Retina (tissue), 1 donor: ENCODE results near the gene ORM2.

Experiments
- DNase-seq: peaks from one replicate; pipeline ENCODE4 v3.0.0-alpha.2; 2016

The ORM2 gene

DNA sequence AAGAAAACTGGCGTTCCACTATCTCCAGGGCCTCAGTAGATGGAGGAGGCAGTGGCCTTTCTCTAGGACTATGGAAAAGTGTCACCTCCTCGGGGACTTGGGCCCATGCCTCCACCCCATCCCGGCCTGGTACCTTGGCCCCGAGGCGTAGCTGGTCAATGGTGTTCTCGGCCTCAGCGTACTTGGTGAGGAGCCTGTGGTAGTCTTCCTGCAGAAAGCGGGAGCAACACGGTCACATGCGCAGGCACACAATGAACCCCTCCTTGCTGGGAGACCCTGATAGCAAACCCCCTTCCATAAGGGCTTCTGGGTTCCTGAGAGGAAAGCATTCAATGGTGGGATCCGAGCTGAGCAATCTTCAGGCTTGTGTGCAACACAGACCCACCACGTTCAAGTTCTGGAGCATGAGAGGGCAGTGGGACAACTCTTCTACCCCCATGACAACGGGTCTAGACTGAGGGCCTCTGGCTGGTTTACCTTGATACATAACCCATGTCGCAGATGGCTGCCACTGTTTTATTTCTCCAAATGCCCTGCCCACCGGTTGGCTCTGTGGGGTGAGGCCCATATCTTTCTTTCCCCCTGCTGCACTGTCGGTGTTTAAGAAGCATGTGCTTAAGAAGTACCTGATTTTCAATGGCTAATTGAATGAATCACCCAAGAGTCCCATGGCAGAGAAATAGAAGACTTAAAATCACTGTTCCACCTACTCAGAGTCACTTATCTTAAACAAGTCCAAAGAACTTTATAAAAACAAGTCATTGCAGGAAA, 44.5 kb downstream of the ORM2 start:
- DNase-seq, result no peak

DNA sequence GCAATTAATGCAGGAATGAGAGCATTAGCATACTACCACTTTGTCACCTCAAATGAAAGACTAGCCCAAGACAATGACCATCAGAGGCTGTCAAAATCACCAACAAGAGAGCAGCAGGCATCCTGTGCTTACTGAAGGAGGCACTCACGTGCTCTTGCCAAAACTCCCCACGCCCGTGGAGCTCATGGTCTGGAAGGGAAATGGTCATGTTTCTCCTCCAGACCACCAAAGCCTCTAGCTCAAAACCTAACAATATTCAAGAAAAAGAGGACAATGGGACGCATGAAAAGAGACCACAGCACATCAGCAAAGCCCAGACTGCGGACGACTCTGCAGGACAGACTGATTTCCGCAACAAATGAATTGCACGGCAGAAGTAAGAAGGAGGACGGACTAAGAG, 45.3 kb downstream of the ORM2 start:
- no peak for DNase-seq

DNA sequence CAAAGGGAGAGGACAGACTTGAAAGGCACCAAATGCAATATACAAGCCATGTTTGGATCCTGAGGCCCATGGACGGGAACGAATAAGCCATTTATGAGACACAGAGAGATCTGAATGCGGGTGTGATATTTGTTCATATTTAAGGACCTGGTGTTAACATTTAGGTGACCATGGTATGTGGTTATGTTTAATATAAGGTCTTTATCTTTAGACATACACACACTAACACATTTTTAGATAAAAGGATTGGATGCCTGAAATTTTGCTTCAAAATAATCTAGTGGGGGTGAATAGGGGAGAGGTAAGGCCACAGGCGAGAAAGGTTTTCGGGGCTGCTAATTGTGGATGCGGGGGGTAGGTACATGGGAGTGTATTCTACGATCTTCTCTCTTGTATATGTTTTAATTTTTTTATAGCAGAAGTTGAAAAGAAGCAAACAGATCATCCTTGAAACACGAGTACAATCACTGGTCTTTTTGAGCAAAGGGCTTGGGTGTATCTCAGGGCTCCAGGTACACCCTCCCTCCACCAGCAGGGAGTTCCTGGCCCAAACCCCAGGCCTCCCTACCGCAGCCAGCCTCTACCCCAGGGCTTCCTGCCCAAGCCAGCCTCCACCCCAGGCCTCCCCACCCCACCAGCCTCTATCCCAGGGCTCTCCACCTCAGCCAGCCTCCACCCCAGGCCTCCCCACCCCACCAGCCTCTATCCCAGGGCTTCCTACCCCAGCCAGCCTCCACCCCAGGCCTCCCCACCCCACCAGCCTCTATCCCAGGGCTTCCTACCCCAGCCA, 45.9 kb downstream of the ORM2 start:
- DNase-seq, result no peak

DNA sequence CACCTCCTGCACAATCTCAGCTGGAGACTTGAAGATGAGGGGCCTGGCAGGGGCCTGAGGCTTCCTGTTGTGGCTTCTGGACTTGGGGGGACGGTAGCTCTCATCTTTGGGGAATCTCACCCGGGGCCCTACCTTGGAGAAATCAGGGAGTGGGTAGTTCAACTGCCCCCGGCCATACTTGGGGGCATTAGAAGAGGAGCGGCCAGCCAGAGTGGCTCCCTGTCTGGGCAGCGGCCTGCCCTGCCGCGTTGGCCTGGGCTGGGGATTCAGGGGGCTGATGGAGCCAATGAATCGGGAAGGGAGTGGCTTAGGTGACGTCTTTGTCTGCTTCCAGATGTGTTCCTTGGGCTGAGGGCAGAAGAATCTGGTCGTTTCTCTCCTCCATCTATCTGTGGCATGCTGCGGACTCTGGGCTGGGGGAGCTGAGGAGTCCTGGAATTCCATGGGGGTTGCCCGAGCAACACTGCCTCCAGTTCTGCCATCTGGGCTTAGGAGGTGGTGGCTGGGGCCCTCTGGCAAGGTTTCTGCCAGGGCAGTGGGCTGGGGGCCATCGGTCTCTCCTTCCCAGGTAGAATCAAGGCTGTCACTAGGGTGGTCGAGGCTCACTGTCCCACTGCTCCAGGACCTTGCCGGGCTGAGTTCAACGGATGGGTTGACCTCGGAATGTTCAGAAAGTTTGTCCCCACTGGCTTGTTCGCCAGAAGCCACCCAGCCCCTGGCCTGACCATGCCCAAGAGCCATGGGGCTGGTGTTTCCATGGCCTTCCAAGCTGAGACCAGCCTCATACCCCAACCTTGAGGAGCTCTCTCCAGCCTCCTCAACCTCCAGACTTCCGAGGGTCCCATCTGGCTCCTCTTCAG, 47.1 kb downstream of the ORM2 start:
- no peak for DNase-seq

DNA sequence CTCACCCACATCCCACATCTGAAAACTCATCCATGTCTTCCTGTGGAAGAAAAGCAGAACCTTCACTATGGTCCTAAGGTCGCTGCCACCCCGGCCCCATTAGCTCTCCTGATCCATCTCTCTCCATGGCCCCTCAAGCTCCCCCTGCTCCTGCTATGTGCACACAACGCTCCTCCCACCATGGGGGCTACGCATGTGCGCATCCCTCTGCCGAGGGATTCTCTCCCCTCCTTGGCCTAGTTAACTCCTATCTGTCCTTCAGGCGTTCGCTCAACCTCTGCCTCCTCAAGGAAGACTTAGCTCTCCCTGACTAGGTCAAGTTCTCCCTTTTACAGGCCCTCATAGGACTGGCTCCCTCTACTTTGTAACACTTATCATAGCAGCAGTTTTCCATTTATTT, 48.3 kb downstream of the ORM2 start:
- DNase-seq, result no peak

DNA sequence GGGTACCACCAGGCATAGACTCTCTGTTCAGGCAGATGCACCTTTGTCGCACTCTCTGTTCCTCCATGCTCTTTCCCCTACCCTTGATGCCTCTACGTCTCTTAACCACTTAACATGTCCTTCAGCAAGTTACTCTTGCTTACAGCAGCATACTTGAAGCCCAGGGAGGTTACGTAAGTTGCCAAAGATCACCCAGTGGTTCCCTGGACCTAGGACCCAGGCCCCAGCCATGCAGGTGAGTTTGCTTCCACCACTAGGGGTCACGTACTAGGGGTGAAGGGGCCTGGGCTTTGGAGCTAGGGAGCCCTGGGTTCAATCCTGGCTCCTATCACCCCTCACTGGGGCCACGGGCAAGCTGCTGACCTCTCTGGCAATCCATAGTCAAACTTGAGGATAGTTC, 49.2 kb downstream of the ORM2 start:
- no peak for DNase-seq
